ENCODE data around the gene IFT80. TPM values are rescaled to one million over a fixed set of nuclear protein-coding genes. Genes with fewer than 3 reads are reported as not detected.

IFT80 gene
- total and polyA plus RNA-seq, 8 donors = 5.2 to 27.7 (median 10.1) TPM

- intact Hi-C loops (cut with DNase I) = no loop called here
- H3K4me3 ChIP-seq = no peak overlapping the region
- WGBS, 2 donors = 70 to 77% methylated on average over 5 of the region's 5 CpGs
- FAIRE-seq (no peak), DNase-seq (no peak), ATAC-seq (peak in 1 of 4 donors; percentile 40)
- H3K27me3 ChIP-seq = no peaks in the 10 kb centered on the region
- no peak overlapping the region for H3K27ac ChIP-seq
- no peak for TF ChIP-seq CTCF (IDR thresholded peaks at IDR 0.05)
- H3K9me3 ChIP-seq = no peaks in the 10 kb centered on the region
- H3K4me1 ChIP-seq = no peaks in the 10 kb centered on the region
- no peaks in the 10 kb centered on the region for H3K36me3 ChIP-seq
Observed at GRCh38 chr3:160384639-160385318, 14.2 kb downstream of the IFT80 start.

- intact Hi-C loops (cut with DNase I) = no loop called here
- TF ChIP-seq CTCF (IDR thresholded peaks at IDR 0.05) = no peak
- no peak for DNase-seq
- no peak for FAIRE-seq
- Histone ChIP-seq H3K27me3 (no peaks in the 10 kb centered on the region), H3K4me3 (no peak overlapping the region), H3K9me3 (no peaks in the 10 kb centered on the region), H3K4me1 (no peaks in the 10 kb centered on the region), H3K36me3 (no peaks in the 10 kb centered on the region), H3K27ac (no peak overlapping the region)
- ATAC-seq = no peak
- WGBS, 2 donors = 95% methylated on average over 1 of the region's 1 CpG
Observed at GRCh38 chr3:160381470-160381869, 17.6 kb downstream of the IFT80 start.

GRCh38 chr3:160379628-160380214 lies 19.3 kb downstream of the IFT80 start:
- 87 to 92% methylated on average over 4 of the region's 4 CpGs for WGBS, 2 donors
- DNase-seq = no peak
- intact Hi-C loops (cut with DNase I) = no loop called here
- no peak for ATAC-seq
- no peak overlapping the region for H3K27ac ChIP-seq
- H3K9me3 ChIP-seq = no peaks in the 10 kb centered on the region
- no peak for TF ChIP-seq CTCF (IDR thresholded peaks at IDR 0.05)
- no peaks in the 10 kb centered on the region for H3K27me3 ChIP-seq
- no peaks in the 10 kb centered on the region for H3K36me3 ChIP-seq
- no peak overlapping the region for H3K4me3 ChIP-seq
- no peaks in the 10 kb centered on the region for H3K4me1 ChIP-seq
- no peak for FAIRE-seq

- ATAC-seq (no peak), FAIRE-seq (no peak)
- WGBS, 2 donors = 93 to 94% methylated on average over 1 of the region's 1 CpG
Observed at GRCh38 chr3:160378331-160379109, 20.5 kb downstream of the IFT80 start.

More at GRCh38 chr3:160378331-160379109, 20.5 kb downstream of the IFT80 start:
- Histone ChIP-seq H3K36me3 (no peaks in the 10 kb centered on the region), H3K4me1 (no peaks in the 10 kb centered on the region), H3K4me3 (no peak overlapping the region), H3K9me3 (no peaks in the 10 kb centered on the region), H3K27me3 (no peaks in the 10 kb centered on the region), H3K27ac (no peak overlapping the region)
- no peak for DNase-seq
- TF ChIP-seq CTCF (IDR thresholded peaks at IDR 0.05) = no peak
- intact Hi-C loops (cut with DNase I) = no loop called here

Data from pancreas (tissue), 10 donors.